Raji (cell line): Measurements from ENCODE around the gene PNPT1.

Experiments used
- POLR2A ChIP-seq: IDR thresholded peaks from 2 replicates; pipeline ENCODE4 v1.6.1; 2011; ENCODE audit warnings: low read depth, low read length, control low read depth; ENCODE audit not compliant: insufficient read depth

Gene PNPT1

DNA sequence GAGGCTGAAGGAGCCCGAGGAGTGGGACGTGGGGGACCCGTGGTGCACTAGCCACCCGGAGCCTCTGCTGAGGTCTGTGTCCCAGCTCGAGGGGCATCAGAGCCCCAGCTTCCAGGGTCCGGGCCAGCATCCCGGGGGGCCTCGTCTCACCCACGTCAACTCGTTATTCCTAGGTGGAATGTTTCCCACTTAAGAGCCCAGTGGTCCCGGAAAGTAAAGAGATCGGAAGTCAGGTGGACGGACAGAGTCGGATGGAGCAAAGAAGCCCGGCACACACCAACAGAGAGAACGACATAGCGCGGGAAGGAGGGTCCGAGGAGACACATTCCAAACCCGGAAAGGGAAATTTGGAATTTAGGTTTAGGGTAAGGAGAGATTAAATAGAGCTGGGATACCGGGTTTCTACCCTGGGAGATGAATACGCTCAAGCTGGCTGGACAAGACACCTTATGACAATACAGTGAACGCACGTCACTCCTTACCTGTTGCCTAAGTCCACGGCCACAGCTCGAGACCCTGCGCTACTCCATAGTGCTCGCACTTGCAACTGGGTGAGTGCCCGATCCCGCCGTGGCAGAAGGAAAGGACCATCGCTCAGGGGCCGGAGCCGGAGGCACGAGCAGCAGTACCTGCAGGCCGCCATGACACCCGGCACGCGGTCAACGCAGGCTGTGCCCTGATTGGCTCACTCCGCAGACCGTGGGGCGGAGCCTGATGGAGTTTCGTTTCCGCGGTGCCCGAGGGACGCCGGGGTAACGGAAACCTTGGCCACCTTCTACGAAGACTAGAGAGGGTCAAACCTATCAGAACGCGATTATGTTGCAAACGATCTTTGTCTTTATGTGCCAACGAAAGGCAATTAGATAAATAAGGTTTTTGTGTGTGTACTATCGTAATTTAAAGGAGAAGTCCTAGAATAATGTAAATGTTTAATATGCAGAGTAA is at the start of gene PNPT1:
Gene PNPT1 (minus strand): TSS at position 664 of the 945 bp plus-strand sequence. CDS start 21 bp downstream, at position 643.
- peak; percentile 97 for TF ChIP-seq POLR2A

DNA sequence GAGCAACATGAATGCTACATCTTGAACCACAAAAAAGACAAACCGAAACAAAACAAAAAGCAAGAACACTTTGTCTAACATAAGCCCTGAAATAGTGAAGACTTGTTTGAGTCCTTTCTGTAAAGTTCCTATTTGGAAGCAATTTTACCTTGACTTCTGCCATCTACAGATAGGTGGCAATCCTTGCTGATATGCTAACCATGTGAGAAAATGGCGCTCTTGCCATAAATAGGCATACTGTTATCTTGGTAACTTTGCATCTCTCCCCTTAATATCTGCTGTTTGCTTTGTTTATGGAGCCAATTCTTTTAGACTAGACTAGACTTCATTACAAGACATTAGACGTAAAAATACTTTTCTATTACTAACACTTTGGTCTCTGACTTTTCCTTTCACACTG is 49.4 kb upstream of the PNPT1 start:
- no peak for TF ChIP-seq POLR2A

GRCh38 chr2:55734726-55735125 is 41.1 kb upstream of the PNPT1 start:
- no peak for TF ChIP-seq POLR2A

DNA sequence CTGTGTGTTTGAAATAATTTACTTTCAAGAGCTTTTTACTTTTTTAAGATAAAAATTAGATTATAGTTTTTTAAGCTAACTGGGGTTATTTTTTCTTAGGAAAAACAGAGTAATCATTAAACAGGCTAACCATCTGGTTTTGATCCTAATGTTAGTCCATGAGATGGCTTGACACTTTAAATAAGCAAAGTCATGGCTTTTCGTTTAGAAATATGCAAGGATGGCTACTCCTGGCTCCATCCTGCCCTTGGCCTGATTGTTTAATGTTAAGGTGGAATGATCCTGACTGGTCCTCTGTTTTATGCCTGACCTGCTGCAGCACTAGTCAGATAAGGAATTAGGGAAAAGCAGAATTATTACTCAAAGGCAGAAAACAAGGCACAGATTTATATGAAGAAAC is 39.7 kb upstream of the PNPT1 start:
- no peak for TF ChIP-seq POLR2A

- TF ChIP-seq POLR2A: no peak
Measured at GRCh38 chr2:55732854-55733253, 39.2 kb upstream of the PNPT1 start.

GRCh38 chr2:55729136-55729685 is 35.6 kb upstream of the PNPT1 start:
- TF ChIP-seq POLR2A: no peak

DNA sequence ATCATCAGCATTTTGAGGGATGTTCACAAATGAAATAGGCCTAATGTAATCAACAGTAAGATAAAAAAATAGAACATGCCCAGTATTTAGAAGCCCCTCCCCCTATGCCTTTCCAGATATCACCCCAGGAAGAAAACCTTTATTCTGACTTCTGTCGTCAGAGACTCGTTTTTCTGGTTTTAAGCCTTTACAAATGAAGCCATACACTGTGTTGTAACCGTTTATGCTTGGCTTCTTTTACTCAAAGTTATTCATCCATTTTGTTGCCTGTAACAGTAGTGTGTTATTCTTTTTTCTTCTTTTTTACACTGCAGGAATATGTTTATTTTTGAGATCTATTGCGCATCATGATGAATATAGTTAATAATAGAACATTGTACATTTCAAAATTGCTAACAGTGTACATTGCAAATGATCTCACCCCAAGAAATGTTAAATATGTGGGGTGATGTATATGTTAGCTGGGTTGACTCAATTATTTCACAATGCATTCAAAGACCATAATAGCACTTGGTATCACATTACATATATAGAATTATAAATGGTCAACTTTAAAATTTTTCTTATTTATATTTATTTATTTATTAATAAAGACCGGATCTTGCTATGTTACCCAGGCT is 28.1 kb upstream of the PNPT1 start:
- no peak for TF ChIP-seq POLR2A

- no peak for TF ChIP-seq POLR2A
Measured at GRCh38 chr2:55720417-55720816, 26.8 kb upstream of the PNPT1 start.

- TF ChIP-seq POLR2A: no peak
Measured at GRCh38 chr2:55719852-55720251, 26.2 kb upstream of the PNPT1 start.

DNA sequence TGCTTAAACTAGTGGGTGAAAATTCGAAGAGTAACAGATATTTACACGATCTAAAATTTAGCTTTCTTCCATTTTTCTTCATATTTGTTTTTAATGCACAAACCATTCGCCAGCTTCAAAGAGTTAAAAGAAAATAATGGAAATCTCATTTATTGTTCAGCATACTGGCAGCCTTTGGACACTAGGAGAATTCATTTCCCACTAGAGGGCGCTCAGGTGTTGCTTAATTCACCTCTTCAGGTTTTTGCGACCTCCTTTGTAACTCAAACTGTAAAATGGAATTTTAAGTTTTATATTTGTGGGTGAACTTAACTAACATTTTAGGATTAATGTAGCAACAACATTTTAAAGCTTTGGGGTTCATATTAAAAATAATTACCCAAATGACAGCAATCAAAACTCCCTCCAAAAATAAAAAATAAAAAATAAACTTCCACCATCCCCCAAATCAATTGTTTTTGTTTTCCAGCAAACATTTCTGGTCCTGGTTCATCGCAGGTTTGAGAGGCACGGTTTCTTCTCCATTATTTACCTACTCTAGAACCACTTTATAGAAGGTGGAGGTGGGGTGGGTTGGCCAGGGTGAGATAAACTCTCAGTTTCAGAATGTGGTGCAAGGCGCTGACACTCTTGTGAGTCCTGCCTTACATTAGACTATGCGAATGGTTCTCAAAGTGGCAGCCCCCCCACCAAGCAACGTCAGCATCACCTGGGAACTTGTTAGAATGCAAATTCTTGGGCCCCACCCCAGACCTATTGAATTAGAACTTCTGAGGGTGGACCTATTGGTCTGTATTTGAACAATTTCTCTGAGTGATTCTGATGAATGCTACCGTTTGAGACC is 24.7 kb upstream of the PNPT1 start:
- TF ChIP-seq POLR2A: no peak

- TF ChIP-seq POLR2A: no peak
Measured at GRCh38 chr2:55715626-55716025, 22.0 kb upstream of the PNPT1 start.

DNA sequence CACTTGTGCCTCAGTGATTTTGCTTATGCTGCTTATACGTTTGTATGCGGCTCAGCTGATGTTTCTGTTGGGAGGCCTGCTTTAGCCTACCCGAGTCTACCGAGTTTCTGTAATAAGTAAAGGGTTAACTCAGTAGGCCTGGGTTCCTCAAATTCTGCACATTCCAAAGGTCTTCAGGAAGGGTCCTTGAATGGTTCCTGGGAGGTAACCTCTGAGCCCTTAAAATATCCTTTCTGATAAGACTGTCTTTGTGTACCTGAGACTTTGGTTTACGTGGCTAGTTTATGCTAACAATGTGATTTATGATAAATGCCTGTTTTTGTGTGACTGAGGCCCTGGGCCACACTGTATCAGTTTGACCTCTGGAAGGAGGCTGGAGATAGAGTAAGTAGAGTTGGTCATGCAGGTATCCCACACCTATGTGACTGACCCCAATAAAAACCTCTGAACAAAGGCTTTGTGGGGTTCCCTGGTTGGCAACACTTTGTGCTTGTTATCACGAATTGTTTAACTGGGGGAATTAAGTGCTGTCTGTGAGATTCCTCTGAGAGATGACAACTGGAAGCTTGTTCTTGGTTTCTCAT is 18.9 kb upstream of the PNPT1 start:
- no peak for TF ChIP-seq POLR2A

- no peak for TF ChIP-seq POLR2A
Measured at GRCh38 chr2:55710025-55710424, 16.4 kb upstream of the PNPT1 start.

DNA sequence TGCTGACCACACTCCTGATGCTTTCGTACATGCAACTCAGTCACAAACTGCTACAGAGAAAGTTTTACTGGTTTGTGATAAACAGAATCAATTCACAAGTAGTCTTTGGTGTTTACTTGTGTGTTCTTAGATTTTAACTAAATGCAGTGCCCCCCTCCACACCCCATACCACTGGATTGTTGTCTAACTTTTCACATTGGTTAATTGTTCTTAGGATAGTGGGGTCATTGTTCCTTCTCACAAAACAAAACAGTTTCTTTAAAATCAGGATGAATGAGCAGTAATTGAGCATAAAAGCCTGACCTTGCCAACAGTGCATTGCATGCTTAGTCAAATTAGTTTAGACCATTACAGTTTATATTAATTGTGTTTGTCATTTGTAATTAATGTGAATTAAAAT is 14.1 kb upstream of the PNPT1 start:
- TF ChIP-seq POLR2A: no peak
